Ascending aorta (tissue), 2 donors: ENCODE results near the gene MLH3. TPM values are rescaled to one million over a fixed set of nuclear protein-coding genes. Genes with fewer than 3 reads are reported as not detected.

Experiments used
- DNase-seq, 2 donors: peaks; one replicate each; pipeline ENCODE4 v3.0.0-alpha.2; 2019; ENCODE audit warnings: low spot score in 2 of 2
- H3K27ac ChIP-seq, 2 donors: fragments of 200-600 bp; sonication (generic); one replicate each; pipeline ENCODE4 v1.5.1; 2016 to 2017; ENCODE audit warnings: mild to moderate bottlenecking in 1 of 2
- H3K27me3 ChIP-seq: fragments of 200-600 bp; sonication (generic); one replicate; pipeline ENCODE4 v1.5.1; 2017
- H3K36me3 ChIP-seq, 2 donors: fragments of 200-600 bp; sonication (generic); one replicate each; pipeline ENCODE4 v1.5.1; 2016
- H3K4me1 ChIP-seq, 2 donors: fragments of 200-600 bp; sonication (generic); one replicate each; pipeline ENCODE4 v1.5.1; 2016 to 2017; ENCODE audit warnings: mild to moderate bottlenecking in 1 of 2
- H3K4me3 ChIP-seq, 2 donors: fragments of 200-600 bp; sonication (generic); one replicate each; pipeline ENCODE4 v1.5.1; 2016 to 2017; ENCODE audit warnings: mild to moderate bottlenecking in 1 of 2
- H3K9me3 ChIP-seq, 2 donors: fragments of 200-600 bp; sonication (generic); one replicate each; pipeline ENCODE4 v1.5.1; 2016
- CTCF ChIP-seq, 3 experiments: fragments of 200-600 bp in 2 of 3; fragments of 450-650 bp in 1 of 3; sonication (generic) in 2 of 3; IDR thresholded peaks; one replicate each; pipeline ENCODE4 v1.5.1; 2016 to 2019; ENCODE audit warnings: antibody characterized with exemption in 3 of 3, mild to moderate bottlenecking in 1 of 3, moderate library complexity in 1 of 3
- intact Hi-C: fragments of 100-400 bp; cut with DNase I; formaldehyde crosslinking; loops from one replicate; pipeline ENCODE4 v1.15.1; 2023
- total RNA-seq: library from RNA; depleted of rRNA; stranded (reverse); fragments of >200 nt; gene quantifications from one replicate; pipeline ENCODE4 v1.1.0, GENCODE V29; 2016

The MLH3 gene
- total RNA-seq, 1 donor from 2014 or later: 23.9 TPM

GRCh38 chr14:75088153-75088552, 36.9 kb upstream of the MLH3 start:
- TF ChIP-seq CTCF (IDR thresholded peaks at IDR 0.05): no peak
- Histone ChIP-seq H3K27me3 (no peaks in the 10 kb centered on the region), H3K4me1 (no peaks in the 10 kb centered on the region), H3K4me3 (no peak overlapping the region), H3K9me3 (no peaks in the 10 kb centered on the region), H3K36me3 (peaks cover 77 to 90% of the 10 kb centered on the region in 2 donors), H3K27ac (no peak overlapping the region)
- intact Hi-C loops: loop anchor here (1.0 to 2.0 kb wide), 3 partner anchors 141 to 227 kb away; no protein-coding TSS in a partner anchor
- no peak for DNase-seq

- intact Hi-C loops: no loop called here
- Histone ChIP-seq H3K27me3 (no peaks in the 10 kb centered on the region), H3K27ac (no peak overlapping the region), H3K4me3 (no peak overlapping the region), H3K9me3 (no peaks in the 10 kb centered on the region), H3K36me3 (peaks cover 54 to 76% of the 10 kb centered on the region in 2 donors), H3K4me1 (no peaks in the 10 kb centered on the region)
- DNase-seq: no peak
- TF ChIP-seq CTCF (IDR thresholded peaks at IDR 0.05): no peak
Measured at GRCh38 chr14:75084513-75084912, 33.2 kb upstream of the MLH3 start.

GRCh38 chr14:75083271-75083670, 32.0 kb upstream of the MLH3 start:
- DNase-seq: no peak
- TF ChIP-seq CTCF (IDR thresholded peaks at IDR 0.05): no peak
- Histone ChIP-seq H3K27ac (no peak overlapping the region), H3K4me1 (no peaks in the 10 kb centered on the region), H3K27me3 (no peaks in the 10 kb centered on the region), H3K4me3 (no peak overlapping the region), H3K9me3 (no peaks in the 10 kb centered on the region), H3K36me3 (peaks cover 47 to 65% of the 10 kb centered on the region in 2 donors)
- intact Hi-C loops: no loop called here

GRCh38 chr14:75081660-75082229, 30.5 kb upstream of the MLH3 start:
- H3K36me3 ChIP-seq: peaks cover 34 to 50% of the 10 kb centered on the region in 2 donors
- intact Hi-C loops: no loop called here
- no peaks in the 10 kb centered on the region for H3K9me3 ChIP-seq
- no peak overlapping the region for H3K27ac ChIP-seq
- no peaks in the 10 kb centered on the region for H3K27me3 ChIP-seq
- DNase-seq: no peak
- H3K4me3 ChIP-seq: no peak overlapping the region
- no peaks in the 10 kb centered on the region for H3K4me1 ChIP-seq
- no peak for TF ChIP-seq CTCF (IDR thresholded peaks at IDR 0.05)

- no peak overlapping the region for H3K27ac ChIP-seq
- DNase-seq: no peak
- no peak for TF ChIP-seq CTCF (IDR thresholded peaks at IDR 0.05)
- no peaks in the 10 kb centered on the region for H3K4me1 ChIP-seq
- H3K9me3 ChIP-seq: no peaks in the 10 kb centered on the region
- no peak overlapping the region for H3K4me3 ChIP-seq
- H3K36me3 ChIP-seq: peaks cover 12 to 27% of the 10 kb centered on the region in 2 donors
- intact Hi-C loops: no loop called here
- no peaks in the 10 kb centered on the region for H3K27me3 ChIP-seq
Measured at GRCh38 chr14:75079521-75079920, 28.3 kb upstream of the MLH3 start.

GRCh38 chr14:75077794-75078193, 26.5 kb upstream of the MLH3 start:
- no peak for TF ChIP-seq CTCF (IDR thresholded peaks at IDR 0.05)
- intact Hi-C loops: no loop called here
- H3K4me1 ChIP-seq: no peaks in the 10 kb centered on the region
- no peak for DNase-seq
- H3K27ac ChIP-seq: no peak overlapping the region
- no peak overlapping the region for H3K4me3 ChIP-seq
- H3K27me3 ChIP-seq: no peaks in the 10 kb centered on the region
- peaks cover 0 to 10% of the 10 kb centered on the region in 2 donors for H3K36me3 ChIP-seq
- no peaks in the 10 kb centered on the region for H3K9me3 ChIP-seq
